ENCODE results near the gene TMEM259. TPM values are rescaled to one million over a fixed set of nuclear protein-coding genes. Genes with fewer than 3 reads are reported as not detected.

The TMEM259 gene
- total and polyA plus RNA-seq, 2 donors (not counting 3 experiments of a cell fraction or from before 2014, with no cell fraction given): 142 to 297 TPM

DNA sequence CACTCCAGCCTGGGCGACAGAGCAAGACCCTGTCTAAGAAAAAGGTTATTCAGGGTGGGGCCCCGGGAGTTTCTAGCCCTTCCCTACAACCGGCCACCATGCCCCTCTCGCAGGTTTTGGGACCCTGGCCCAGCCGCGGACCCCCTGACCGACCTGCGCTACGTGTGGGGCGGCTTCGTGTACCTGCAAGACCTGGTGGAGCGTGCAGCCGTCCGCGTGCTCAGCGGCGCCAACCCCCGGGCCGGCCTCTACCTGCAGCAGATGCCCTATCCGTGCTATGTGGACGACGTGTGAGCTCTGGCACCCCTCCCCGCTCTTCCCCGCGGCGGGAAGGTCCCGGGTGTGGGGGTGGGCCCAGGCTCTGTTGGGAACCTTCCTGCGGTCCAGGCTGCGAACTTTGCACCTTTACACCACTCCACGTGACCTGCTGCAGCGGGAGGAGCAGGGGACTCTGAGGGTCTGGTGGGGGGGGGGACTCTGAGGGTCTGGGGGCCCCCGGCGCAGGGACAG, 25.2 kb upstream of the TMEM259 start:
- TF ChIP-seq FOS (IDR thresholded peaks at IDR 0.05; ENCODE audit: borderline replicate concordance, insufficient read depth, low read length) (no peak), POLR2A (IDR thresholded peaks at IDR 0.05; ENCODE audit: low read depth, low read length) (no peak), GATA2 (IDR thresholded peaks at IDR 0.05; ENCODE audit: insufficient read depth, insufficient read length, low read depth, low read length) (no peak), MYC (IDR thresholded peaks at IDR 0.05; ENCODE audit: low read depth, low read length) (no peak), POLR2AphosphoS5 (IDR thresholded peaks at IDR 0.05; ENCODE audit: insufficient read depth, low read depth, low read length) (no peak), EZH2 (IDR thresholded peaks at IDR 0.05; ENCODE audit: borderline replicate concordance, low read depth, low read length, severe bottlenecking) (no peak), JUN (IDR thresholded peaks at IDR 0.05; ENCODE audit: borderline replicate concordance, insufficient read depth, insufficient read length, low read depth) (no peak)
- TF ChIP-seq, protein P1, sequence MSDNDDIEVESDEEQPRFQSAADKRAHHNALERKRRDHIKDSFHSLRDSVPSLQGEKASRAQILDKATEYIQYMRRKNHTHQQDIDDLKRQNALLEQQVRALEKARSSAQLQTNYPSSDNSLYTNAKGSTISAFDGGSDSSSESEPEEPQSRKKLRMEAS (IDR thresholded peaks at IDR 0.05; ENCODE audit: insufficient read depth, insufficient read length): no peak
- TF ChIP-seq, protein P2, sequence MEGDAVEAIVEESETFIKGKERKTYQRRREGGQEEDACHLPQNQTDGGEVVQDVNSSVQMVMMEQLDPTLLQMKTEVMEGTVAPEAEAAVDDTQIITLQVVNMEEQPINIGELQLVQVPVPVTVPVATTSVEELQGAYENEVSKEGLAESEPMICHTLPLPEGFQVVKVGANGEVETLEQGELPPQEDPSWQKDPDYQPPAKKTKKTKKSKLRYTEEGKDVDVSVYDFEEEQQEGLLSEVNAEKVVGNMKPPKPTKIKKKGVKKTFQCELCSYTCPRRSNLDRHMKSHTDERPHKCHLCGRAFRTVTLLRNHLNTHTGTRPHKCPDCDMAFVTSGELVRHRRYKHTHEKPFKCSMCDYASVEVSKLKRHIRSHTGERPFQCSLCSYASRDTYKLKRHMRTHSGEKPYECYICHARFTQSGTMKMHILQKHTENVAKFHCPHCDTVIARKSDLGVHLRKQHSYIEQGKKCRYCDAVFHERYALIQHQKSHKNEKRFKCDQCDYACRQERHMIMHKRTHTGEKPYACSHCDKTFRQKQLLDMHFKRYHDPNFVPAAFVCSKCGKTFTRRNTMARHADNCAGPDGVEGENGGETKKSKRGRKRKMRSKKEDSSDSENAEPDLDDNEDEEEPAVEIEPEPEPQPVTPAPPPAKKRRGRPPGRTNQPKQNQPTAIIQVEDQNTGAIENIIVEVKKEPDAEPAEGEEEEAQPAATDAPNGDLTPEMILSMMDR (IDR thresholded peaks at IDR 0.05; ENCODE audit: extremely low read depth in 1 of 2, insufficient read depth in 1 of 2, low read depth in 1 of 2, low read length in 2 of 2): no peak
- Histone ChIP-seq H3K79me2 (ENCODE audit: control insufficient read depth, insufficient read depth, low read length) (no peaks in the 10 kb centered on the region), H3K4me3 (replicated peaks in 1 of 3; ENCODE audit: insufficient read depth in 1 of 3, low read depth in 1 of 3, low read length in 3 of 3) (no peak overlapping the region), H3K9ac (replicated peaks; ENCODE audit: extremely low read depth, insufficient read depth, low read length) (no peak overlapping the region), H3K4me2 (ENCODE audit: insufficient read depth, low read length) (no peak overlapping the region), H3K27ac (ENCODE audit: insufficient read depth, low read depth, low read length) (no peak overlapping the region), H3K9me1 (replicated peaks; ENCODE audit: control insufficient read depth, extremely low read depth, insufficient read depth, low read length) (no peaks in the 10 kb centered on the region), H3K36me3 (ENCODE audit: control insufficient read depth in 2 of 2, extremely low read depth in 1 of 2, insufficient read depth in 2 of 2, low read length in 2 of 2) (no peaks in the 10 kb centered on the region), H3K9me3 (replicated peaks; ENCODE audit: control insufficient read depth, insufficient read depth, low read length) (no peaks in the 10 kb centered on the region), H2AFZ (ENCODE audit: low read depth, low read length) (no peak overlapping the region), H3K4me1 (ENCODE audit: control insufficient read depth, extremely low read depth, insufficient read depth, low read length) (no peaks in the 10 kb centered on the region), H4K20me1 (replicated peaks; ENCODE audit: control insufficient read depth, extremely low read depth, insufficient read depth, low read length) (no peaks in the 10 kb centered on the region), H3K27me3 (ENCODE audit: control insufficient read depth in 2 of 2, insufficient read depth in 2 of 2, low read length in 2 of 2) (no peaks in the 10 kb centered on the region)
- BruUV-seq (replicated peaks): no TSS peak
- POLR2A ChIA-PET: no interaction called here
- no peak for DNase-seq (ENCODE audit: low read depth, low spot score)
- dilution Hi-C loops (cut with MboI; ENCODE audit: extremely low pct_ligation_motif_present, low sequenced_read_pairs) (no loop called here), intact Hi-C loops (cut with micrococcal nuclease) (no loop called here)
- CTCF ChIA-PET: no interaction called here
- no peak for FAIRE-seq
